K562 (cell line): Measurements from ENCODE around the gene PRC1. TPM values are rescaled to one million over a fixed set of nuclear protein-coding genes. Genes with fewer than 3 reads are reported as not detected.

Source experiments
- CHCHD3 ChIP-seq: fragments of 250-450 bp; sonication (Bioruptor Pico); IDR thresholded peaks from 2 replicates; pipeline ENCODE4 v2.1.2; 2022; ENCODE audit warnings: mild to moderate bottlenecking
- GTF2F1 ChIP-seq: IDR thresholded peaks from 2 replicates; pipeline ENCODE4 v1.6.1; 2011; ENCODE audit warnings: low read depth, low read length, improper control_type of control experiment
- MBD2 ChIP-seq: sonication (generic); IDR thresholded peaks from 2 replicates; pipeline ENCODE4 v1.6.1; 2016; ENCODE audit warnings: low read depth, borderline replicate concordance
- MXI1 ChIP-seq: IDR thresholded peaks from 2 replicates; pipeline ENCODE4 v1.6.1; 2011; ENCODE audit warnings: low read depth, mild to moderate bottlenecking, improper control_type of control experiment, low read length
- SAFB ChIP-seq: fragments of 200-400 bp; formaldehyde crosslinking; IDR thresholded peaks from 2 replicates; pipeline ENCODE4 v1.6.1; 2017; ENCODE audit warnings: low read depth, low read length, borderline replicate concordance
- TBP ChIP-seq: optimal IDR thresholded peaks from 2 replicates; pipeline ENCODE3; 2011; ENCODE audit warnings: low read depth, low read length, improper control_type of control experiment
- ZNF263 ChIP-seq: sonication (generic); formaldehyde crosslinking; IDR thresholded peaks from 2 replicates; pipeline ENCODE4 v1.8.0; 2022; ENCODE audit warnings: mild to moderate bottlenecking, missing genetic modification reagents, borderline replicate concordance
- polyA plus RNA-seq, 8 experiments: library from polyadenylated mRNA; depleted of rRNA in 4 of 8; stranded (reverse) in 5 of 8; unstranded in 3 of 8; fragments of >200 nt; fragmentation: Nextera tagmentation in 2 of 8; fragmentation: Illumina TruSeq in 1 of 8; extraction: Ambion mirVana in 2 of 8; extraction: Trizol in 1 of 8; gene quantifications; 2 replicates each; pipeline versions ENCODE4 v1.2.1 to v1.2.3, GENCODE V29; 2011 to 2014; ENCODE audit warnings: inconsistent platforms in 1 of 8, missing spikeins in 1 of 8
- total RNA-seq, 7 experiments: library from RNA; depleted of rRNA in 6 of 7; stranded (reverse); fragments of >200 nt in 6 of 7; fragmentation: Illumina TruSeq in 2 of 7; extraction: Trizol in 2 of 7; gene quantifications; 2 replicates each; pipeline versions ENCODE4 v1.2.1 to v1.2.3, GENCODE V29; 2011 to 2021; ENCODE audit warnings: low replicate concordance in 1 of 7
- TF ChIP-seq, protein P1 (sequence below): fragments of 200-600 bp; sonication (generic); IDR thresholded peaks from one replicate; pipeline ENCODE4 v1.6.1; 2012; ENCODE audit warnings: mild to moderate bottlenecking, low read depth, low read length, inconsistent platforms
- TF ChIP-seq, protein P2 (sequence below): sonication (generic); formaldehyde crosslinking; IDR thresholded peaks from 2 replicates; pipeline ENCODE4 v1.8.1; 2023; ENCODE audit warnings: mild to moderate bottlenecking, missing genetic modification reagents
- TF ChIP-seq, protein P3 (sequence below): fragments of 250-450 bp; sonication (Bioruptor Pico); IDR thresholded peaks from 2 replicates; pipeline ENCODE4 v1.5.0; 2021

Gene PRC1
- total and polyA plus RNA-seq, 9 of the 15 experiments (the other 6 are each of a cell fraction or from before 2014, with no cell fraction given) = 156 to 391 (median 240) TPM

DNA sequence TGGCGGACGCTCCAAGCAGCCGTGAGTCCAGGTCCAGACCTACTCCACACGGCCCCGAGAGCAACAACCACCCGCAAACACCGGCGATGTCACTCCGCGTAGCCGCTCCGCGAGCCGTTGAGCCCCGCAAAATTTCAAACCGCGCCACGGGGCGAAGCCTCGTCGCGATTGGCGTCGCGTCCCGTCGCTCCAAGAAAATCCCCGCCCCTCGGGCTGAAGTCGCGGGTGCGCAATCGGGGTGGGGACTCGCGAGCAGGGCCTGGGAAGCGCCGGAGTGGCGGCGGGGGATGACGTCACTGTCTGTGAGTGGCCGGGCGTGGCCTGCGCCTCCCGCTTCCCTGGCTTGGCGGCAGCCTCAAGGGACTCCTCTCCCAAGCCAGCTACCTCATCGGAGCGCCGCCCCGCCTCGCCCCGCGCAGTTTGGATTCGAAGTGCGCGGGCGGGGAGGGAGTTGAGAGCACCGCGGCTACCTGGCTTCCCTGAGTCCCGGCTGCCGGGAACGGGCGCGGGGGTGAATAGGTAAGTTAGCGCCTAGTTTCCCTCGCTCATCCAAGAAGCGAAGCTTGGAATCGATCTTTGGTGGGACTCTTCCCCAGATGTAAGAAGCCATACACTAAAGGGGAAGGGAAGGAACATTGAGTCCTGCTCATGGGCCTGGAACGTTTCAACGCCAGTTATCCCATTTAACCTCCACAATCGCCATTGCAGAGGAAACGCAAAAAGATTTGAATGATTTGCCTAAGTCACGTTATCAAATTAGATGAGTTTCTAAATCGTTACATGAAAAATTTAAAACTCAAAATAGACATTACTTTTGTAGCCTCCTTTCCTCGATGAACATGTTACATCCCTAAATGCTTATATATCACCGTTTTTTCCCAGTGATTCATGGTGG, at the start of gene PRC1 (continued):
- TF ChIP-seq, protein P1, sequence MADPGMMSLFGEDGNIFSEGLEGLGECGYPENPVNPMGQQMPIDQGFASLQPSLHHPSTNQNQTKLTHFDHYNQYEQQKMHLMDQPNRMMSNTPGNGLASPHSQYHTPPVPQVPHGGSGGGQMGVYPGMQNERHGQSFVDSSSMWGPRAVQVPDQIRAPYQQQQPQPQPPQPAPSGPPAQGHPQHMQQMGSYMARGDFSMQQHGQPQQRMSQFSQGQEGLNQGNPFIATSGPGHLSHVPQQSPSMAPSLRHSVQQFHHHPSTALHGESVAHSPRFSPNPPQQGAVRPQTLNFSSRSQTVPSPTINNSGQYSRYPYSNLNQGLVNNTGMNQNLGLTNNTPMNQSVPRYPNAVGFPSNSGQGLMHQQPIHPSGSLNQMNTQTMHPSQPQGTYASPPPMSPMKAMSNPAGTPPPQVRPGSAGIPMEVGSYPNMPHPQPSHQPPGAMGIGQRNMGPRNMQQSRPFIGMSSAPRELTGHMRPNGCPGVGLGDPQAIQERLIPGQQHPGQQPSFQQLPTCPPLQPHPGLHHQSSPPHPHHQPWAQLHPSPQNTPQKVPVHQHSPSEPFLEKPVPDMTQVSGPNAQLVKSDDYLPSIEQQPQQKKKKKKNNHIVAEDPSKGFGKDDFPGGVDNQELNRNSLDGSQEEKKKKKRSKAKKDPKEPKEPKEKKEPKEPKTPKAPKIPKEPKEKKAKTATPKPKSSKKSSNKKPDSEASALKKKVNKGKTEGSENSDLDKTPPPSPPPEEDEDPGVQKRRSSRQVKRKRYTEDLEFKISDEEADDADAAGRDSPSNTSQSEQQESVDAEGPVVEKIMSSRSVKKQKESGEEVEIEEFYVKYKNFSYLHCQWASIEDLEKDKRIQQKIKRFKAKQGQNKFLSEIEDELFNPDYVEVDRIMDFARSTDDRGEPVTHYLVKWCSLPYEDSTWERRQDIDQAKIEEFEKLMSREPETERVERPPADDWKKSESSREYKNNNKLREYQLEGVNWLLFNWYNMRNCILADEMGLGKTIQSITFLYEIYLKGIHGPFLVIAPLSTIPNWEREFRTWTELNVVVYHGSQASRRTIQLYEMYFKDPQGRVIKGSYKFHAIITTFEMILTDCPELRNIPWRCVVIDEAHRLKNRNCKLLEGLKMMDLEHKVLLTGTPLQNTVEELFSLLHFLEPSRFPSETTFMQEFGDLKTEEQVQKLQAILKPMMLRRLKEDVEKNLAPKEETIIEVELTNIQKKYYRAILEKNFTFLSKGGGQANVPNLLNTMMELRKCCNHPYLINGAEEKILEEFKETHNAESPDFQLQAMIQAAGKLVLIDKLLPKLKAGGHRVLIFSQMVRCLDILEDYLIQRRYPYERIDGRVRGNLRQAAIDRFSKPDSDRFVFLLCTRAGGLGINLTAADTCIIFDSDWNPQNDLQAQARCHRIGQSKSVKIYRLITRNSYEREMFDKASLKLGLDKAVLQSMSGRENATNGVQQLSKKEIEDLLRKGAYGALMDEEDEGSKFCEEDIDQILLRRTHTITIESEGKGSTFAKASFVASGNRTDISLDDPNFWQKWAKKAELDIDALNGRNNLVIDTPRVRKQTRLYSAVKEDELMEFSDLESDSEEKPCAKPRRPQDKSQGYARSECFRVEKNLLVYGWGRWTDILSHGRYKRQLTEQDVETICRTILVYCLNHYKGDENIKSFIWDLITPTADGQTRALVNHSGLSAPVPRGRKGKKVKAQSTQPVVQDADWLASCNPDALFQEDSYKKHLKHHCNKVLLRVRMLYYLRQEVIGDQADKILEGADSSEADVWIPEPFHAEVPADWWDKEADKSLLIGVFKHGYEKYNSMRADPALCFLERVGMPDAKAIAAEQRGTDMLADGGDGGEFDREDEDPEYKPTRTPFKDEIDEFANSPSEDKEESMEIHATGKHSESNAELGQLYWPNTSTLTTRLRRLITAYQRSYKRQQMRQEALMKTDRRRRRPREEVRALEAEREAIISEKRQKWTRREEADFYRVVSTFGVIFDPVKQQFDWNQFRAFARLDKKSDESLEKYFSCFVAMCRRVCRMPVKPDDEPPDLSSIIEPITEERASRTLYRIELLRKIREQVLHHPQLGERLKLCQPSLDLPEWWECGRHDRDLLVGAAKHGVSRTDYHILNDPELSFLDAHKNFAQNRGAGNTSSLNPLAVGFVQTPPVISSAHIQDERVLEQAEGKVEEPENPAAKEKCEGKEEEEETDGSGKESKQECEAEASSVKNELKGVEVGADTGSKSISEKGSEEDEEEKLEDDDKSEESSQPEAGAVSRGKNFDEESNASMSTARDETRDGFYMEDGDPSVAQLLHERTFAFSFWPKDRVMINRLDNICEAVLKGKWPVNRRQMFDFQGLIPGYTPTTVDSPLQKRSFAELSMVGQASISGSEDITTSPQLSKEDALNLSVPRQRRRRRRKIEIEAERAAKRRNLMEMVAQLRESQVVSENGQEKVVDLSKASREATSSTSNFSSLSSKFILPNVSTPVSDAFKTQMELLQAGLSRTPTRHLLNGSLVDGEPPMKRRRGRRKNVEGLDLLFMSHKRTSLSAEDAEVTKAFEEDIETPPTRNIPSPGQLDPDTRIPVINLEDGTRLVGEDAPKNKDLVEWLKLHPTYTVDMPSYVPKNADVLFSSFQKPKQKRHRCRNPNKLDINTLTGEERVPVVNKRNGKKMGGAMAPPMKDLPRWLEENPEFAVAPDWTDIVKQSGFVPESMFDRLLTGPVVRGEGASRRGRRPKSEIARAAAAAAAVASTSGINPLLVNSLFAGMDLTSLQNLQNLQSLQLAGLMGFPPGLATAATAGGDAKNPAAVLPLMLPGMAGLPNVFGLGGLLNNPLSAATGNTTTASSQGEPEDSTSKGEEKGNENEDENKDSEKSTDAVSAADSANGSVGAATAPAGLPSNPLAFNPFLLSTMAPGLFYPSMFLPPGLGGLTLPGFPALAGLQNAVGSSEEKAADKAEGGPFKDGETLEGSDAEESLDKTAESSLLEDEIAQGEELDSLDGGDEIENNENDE = no peak
- peak; percentile 59 for TF ChIP-seq MBD2
- TF ChIP-seq ZNF263 (CRISPR knock-in tag) = peak; percentile 63; the same call in 1 of the 2 replicates
- TF ChIP-seq, protein P2, sequence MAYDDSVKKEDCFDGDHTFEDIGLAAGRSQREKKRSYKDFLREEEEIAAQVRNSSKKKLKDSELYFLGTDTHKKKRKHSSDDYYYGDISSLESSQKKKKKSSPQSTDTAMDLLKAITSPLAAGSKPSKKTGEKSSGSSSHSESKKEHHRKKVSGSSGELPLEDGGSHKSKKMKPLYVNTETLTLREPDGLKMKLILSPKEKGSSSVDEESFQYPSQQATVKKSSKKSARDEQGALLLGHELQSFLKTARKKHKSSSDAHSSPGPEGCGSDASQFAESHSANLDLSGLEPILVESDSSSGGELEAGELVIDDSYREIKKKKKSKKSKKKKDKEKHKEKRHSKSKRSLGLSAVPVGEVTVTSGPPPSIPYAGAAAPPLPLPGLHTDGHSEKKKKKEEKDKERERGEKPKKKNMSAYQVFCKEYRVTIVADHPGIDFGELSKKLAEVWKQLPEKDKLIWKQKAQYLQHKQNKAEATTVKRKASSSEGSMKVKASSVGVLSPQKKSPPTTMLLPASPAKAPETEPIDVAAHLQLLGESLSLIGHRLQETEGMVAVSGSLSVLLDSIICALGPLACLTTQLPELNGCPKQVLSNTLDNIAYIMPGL (CRISPR knock-in tag) = peak; percentile 64; the same call in 1 of the 2 replicates
- peak; percentile 66 for TF ChIP-seq SAFB
- TF ChIP-seq, protein P3, sequence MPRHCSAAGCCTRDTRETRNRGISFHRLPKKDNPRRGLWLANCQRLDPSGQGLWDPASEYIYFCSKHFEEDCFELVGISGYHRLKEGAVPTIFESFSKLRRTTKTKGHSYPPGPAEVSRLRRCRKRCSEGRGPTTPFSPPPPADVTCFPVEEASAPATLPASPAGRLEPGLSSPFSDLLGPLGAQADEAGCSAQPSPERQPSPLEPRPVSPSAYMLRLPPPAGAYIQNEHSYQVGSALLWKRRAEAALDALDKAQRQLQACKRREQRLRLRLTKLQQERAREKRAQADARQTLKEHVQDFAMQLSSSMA (CRISPR knock-in tag) = no peak
- 0 out of 2 replicates have a peak, but pooled peaks have one; percentile 58 for TF ChIP-seq CHCHD3 (CRISPR knock-in tag)
- peak; percentile 60; the same call in 1 of the 2 replicates for TF ChIP-seq GTF2F1
- peak; percentile 80 for TF ChIP-seq TBP
- TF ChIP-seq MXI1 = peak; percentile 1; the same call in 1 of the 2 replicates
